ENCODE data around the gene CAPZB.

DNA sequence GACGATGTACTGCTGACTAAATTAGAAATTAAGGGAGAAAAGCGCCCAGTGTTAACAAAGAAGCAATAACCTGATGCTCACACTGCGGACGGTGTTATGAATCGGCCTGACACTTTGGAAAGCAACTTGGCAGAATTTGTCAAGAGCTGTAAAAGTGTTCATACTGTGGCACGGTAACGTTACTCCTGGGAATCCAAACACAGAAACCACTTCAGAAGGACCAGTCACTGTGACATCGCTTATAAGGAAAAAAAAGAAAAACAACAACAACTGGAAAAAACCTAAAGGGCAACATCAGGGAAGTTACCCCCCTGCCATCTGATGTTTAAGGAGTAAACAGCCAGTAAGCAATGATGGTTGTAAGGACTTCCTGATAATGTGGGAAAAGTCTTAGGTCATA lies 27.7 kb downstream of the CAPZB start:
- TF ChIP-seq HOXA7 (CRISPR knock-in tag; IDR thresholded peaks at IDR 0.05): no peak
- TF ChIP-seq, protein P1, sequence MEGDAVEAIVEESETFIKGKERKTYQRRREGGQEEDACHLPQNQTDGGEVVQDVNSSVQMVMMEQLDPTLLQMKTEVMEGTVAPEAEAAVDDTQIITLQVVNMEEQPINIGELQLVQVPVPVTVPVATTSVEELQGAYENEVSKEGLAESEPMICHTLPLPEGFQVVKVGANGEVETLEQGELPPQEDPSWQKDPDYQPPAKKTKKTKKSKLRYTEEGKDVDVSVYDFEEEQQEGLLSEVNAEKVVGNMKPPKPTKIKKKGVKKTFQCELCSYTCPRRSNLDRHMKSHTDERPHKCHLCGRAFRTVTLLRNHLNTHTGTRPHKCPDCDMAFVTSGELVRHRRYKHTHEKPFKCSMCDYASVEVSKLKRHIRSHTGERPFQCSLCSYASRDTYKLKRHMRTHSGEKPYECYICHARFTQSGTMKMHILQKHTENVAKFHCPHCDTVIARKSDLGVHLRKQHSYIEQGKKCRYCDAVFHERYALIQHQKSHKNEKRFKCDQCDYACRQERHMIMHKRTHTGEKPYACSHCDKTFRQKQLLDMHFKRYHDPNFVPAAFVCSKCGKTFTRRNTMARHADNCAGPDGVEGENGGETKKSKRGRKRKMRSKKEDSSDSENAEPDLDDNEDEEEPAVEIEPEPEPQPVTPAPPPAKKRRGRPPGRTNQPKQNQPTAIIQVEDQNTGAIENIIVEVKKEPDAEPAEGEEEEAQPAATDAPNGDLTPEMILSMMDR (IDR thresholded peaks at IDR 0.05): no peak

Data from A549 (cell line).